ENCODE measurements around the gene PCYT1A.

DNA sequence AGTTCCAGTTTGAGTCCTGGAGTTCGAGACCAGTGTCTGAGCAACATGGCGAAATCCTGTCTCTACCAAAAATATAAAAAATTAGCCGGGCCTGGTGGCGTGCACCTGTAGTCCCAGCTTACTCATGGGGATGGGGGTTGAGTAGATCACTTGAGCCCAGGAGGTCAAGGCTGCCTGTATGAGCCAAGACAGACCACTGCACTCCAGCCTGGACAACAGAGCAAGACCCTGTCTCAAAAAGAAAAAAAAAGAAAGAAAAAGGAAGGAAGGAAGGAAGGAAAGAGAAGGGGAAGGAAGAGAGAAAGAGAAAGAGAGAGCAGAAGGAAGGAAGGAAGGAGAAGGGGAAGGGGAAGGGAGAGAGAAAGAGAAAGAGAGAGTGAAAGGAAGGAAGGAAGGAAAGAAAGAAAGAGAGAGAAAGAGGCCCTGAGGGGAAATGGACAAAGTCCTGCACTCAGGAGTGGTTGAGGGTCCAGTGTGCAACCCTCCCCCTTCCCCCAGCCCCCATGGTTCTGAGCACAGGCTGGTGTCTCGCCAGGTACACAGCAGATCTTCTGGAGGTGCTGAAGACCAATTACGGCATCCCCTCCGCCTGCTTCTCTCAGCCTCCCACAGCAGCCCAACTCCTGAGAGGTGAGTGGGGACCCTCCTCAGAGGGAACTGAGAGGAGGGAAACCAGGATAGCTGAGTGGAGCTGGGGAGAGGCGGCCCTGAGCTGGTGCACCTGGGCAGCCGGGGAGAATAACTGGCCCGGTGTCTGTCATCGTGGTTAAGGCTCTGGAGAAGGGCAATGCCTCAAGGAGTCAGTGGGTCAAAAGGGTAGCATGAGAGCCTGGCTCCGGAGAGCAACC is 70.0 kb downstream of the PCYT1A start:
- TF ChIP-seq, protein P1, sequence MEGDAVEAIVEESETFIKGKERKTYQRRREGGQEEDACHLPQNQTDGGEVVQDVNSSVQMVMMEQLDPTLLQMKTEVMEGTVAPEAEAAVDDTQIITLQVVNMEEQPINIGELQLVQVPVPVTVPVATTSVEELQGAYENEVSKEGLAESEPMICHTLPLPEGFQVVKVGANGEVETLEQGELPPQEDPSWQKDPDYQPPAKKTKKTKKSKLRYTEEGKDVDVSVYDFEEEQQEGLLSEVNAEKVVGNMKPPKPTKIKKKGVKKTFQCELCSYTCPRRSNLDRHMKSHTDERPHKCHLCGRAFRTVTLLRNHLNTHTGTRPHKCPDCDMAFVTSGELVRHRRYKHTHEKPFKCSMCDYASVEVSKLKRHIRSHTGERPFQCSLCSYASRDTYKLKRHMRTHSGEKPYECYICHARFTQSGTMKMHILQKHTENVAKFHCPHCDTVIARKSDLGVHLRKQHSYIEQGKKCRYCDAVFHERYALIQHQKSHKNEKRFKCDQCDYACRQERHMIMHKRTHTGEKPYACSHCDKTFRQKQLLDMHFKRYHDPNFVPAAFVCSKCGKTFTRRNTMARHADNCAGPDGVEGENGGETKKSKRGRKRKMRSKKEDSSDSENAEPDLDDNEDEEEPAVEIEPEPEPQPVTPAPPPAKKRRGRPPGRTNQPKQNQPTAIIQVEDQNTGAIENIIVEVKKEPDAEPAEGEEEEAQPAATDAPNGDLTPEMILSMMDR (IDR thresholded peaks at IDR 0.05 in 2 of 3, conservative IDR thresholded peaks at IDR 0.05 in 1 of 3; ENCODE audit: control insufficient read depth in 2 of 3, extremely low read depth in 1 of 3, insufficient read depth in 1 of 3, low read depth in 3 of 3, low read length in 3 of 3), result no peak
- TF ChIP-seq POLR2AphosphoS2 (IDR thresholded peaks at IDR 0.05; ENCODE audit: low read depth, low read length), result no peak
- TF ChIP-seq JUNB (IDR thresholded peaks at IDR 0.05), result no peak
- no peak for TF ChIP-seq CREB1 (IDR thresholded peaks at IDR 0.05; ENCODE audit: low read depth)
- TF ChIP-seq USF1 (IDR thresholded peaks at IDR 0.05; ENCODE audit: borderline replicate concordance, extremely low read length, insufficient read depth, low read depth, low read length), result no peak
- TF ChIP-seq IKZF1 (conservative IDR thresholded peaks at IDR 0.05), result no peak
- no peak for TF ChIP-seq YY1 (IDR thresholded peaks at IDR 0.05; ENCODE audit: low read depth, low read length)
- no peak for TF ChIP-seq RAD21 (IDR thresholded peaks at IDR 0.05; ENCODE audit: insufficient read depth, low read depth, low read length)
- no peak for TF ChIP-seq EP300 (IDR thresholded peaks at IDR 0.05; ENCODE audit: borderline replicate concordance in 1 of 2, control insufficient read depth in 1 of 2, low read depth in 2 of 2, low read length in 2 of 2)
- TF ChIP-seq EZH2 (IDR thresholded peaks at IDR 0.05; ENCODE audit: borderline replicate concordance, control insufficient read depth, low read depth, low read length), result no peak
- TF ChIP-seq, protein P2, sequence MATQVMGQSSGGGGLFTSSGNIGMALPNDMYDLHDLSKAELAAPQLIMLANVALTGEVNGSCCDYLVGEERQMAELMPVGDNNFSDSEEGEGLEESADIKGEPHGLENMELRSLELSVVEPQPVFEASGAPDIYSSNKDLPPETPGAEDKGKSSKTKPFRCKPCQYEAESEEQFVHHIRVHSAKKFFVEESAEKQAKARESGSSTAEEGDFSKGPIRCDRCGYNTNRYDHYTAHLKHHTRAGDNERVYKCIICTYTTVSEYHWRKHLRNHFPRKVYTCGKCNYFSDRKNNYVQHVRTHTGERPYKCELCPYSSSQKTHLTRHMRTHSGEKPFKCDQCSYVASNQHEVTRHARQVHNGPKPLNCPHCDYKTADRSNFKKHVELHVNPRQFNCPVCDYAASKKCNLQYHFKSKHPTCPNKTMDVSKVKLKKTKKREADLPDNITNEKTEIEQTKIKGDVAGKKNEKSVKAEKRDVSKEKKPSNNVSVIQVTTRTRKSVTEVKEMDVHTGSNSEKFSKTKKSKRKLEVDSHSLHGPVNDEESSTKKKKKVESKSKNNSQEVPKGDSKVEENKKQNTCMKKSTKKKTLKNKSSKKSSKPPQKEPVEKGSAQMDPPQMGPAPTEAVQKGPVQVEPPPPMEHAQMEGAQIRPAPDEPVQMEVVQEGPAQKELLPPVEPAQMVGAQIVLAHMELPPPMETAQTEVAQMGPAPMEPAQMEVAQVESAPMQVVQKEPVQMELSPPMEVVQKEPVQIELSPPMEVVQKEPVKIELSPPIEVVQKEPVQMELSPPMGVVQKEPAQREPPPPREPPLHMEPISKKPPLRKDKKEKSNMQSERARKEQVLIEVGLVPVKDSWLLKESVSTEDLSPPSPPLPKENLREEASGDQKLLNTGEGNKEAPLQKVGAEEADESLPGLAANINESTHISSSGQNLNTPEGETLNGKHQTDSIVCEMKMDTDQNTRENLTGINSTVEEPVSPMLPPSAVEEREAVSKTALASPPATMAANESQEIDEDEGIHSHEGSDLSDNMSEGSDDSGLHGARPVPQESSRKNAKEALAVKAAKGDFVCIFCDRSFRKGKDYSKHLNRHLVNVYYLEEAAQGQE (IDR thresholded peaks at IDR 0.05; ENCODE audit: low read depth, low read length), result no peak
- TF ChIP-seq HDGF (IDR thresholded peaks at IDR 0.05), result no peak
- no peak for TF ChIP-seq ZNF24 (IDR thresholded peaks at IDR 0.05)
- TF ChIP-seq, protein P3, sequence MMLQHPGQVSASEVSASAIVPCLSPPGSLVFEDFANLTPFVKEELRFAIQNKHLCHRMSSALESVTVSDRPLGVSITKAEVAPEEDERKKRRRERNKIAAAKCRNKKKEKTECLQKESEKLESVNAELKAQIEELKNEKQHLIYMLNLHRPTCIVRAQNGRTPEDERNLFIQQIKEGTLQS (IDR thresholded peaks at IDR 0.05; ENCODE audit: borderline replicate concordance, extremely low read depth, low read depth, low read length), result no peak

Data from GM12878 (cell line).